Esophagus muscularis mucosa (tissue), 4 donors: ENCODE results near the gene LYPD5.

Experiments used
- EP300 ChIP-seq: sonication (generic); formaldehyde crosslinking; IDR thresholded peaks from one replicate; pipeline ENCODE4 v1.6.1; 2017; ENCODE audit warnings: antibody characterized with exemption
- POLR2A ChIP-seq: fragments of 450-650 bp; IDR thresholded peaks from one replicate; pipeline ENCODE4 v1.6.1; 2017; ENCODE audit warnings: antibody characterized with exemption, moderate library complexity, mild to moderate bottlenecking, low read depth
- POLR2AphosphoS5 ChIP-seq, 2 donors: sonication (generic); formaldehyde crosslinking; IDR thresholded peaks; one replicate each; pipeline ENCODE4 v1.6.1; 2017; ENCODE audit warnings: antibody characterized with exemption in 2 of 2
- TF ChIP-seq, protein P1 (sequence below), 3 experiments: fragments of 200-600 bp in 2 of 3; fragments of 450-650 bp in 1 of 3; sonication (generic) in 2 of 3; IDR thresholded peaks; one replicate each; pipeline ENCODE4 v1.5.1; 2017 to 2019; ENCODE audit warnings: antibody characterized with exemption in 3 of 3, mild to moderate bottlenecking in 2 of 3, moderate library complexity in 1 of 3

DNA sequence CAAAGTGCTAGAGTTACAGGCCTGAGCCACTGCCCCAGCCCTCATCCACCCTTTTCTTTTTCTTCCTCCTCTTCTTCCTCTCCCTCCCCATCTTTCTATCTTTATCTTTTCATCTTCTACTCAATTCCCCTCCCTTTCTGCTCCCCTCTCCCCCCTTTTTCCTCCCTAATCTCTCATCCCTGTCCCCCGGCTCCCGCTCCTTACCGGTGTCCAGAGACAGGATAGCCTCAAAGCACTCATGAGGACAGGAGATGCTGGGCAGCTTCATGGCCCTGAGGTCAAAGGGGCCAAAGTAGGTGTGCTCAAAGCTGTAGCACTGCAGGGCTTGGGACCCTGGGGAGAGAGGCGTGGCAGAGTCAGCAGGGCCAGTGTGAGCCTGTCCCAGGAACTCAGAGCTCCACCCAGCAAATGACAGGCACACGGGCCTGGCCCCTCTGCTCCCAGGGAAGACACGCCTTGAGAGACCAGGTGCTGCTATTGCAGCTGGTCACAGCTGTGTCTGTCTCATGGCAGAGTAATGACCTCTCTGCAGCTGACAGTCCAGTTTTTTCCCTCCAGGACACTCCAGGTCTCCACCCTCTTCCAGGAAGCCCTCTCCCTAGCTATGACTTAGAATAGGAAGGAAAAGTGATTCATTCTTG lies 2.6 kb downstream of the LYPD5 start:
- TF ChIP-seq, protein P1, sequence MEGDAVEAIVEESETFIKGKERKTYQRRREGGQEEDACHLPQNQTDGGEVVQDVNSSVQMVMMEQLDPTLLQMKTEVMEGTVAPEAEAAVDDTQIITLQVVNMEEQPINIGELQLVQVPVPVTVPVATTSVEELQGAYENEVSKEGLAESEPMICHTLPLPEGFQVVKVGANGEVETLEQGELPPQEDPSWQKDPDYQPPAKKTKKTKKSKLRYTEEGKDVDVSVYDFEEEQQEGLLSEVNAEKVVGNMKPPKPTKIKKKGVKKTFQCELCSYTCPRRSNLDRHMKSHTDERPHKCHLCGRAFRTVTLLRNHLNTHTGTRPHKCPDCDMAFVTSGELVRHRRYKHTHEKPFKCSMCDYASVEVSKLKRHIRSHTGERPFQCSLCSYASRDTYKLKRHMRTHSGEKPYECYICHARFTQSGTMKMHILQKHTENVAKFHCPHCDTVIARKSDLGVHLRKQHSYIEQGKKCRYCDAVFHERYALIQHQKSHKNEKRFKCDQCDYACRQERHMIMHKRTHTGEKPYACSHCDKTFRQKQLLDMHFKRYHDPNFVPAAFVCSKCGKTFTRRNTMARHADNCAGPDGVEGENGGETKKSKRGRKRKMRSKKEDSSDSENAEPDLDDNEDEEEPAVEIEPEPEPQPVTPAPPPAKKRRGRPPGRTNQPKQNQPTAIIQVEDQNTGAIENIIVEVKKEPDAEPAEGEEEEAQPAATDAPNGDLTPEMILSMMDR (IDR thresholded peaks at IDR 0.05), result no peak
- TF ChIP-seq POLR2A, result no peak
- no peak for TF ChIP-seq EP300
- peak in 1 of 2 donors; percentile 34 for TF ChIP-seq POLR2AphosphoS5 (IDR thresholded peaks at IDR 0.05)
